ENCODE measurements around the gene FOXN3.

DNA sequence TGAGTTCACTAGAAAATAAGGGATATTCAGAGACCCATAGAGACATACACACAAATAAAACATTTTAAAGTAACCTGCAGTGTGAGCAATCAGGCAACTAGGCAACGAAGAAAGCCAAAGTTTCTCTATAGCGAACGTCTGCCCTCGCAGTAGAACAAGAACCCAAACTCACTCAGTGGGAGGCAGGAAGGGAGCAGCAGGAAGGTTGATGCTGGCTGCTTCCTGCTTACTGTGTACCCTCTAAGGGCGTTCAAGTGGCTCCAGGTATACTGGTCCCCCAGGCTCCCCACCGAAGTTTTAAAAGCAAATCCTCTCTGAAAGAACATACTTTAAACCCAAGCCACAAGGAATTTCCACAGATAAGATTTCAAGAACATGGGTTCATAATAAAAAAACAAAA, 249.3 kb downstream of the FOXN3 start:
- TF ChIP-seq SP1 (IDR thresholded peaks at IDR 0.05), result no peak
- no peak for TF ChIP-seq BHLHE40 (IDR thresholded peaks at IDR 0.05; ENCODE audit: borderline replicate concordance)
- no peak for TF ChIP-seq ZNF384 (IDR thresholded peaks at IDR 0.05)
- no peak for TF ChIP-seq FOXM1 (IDR thresholded peaks at IDR 0.05; ENCODE audit: borderline replicate concordance)
- TF ChIP-seq NFRKB (IDR thresholded peaks at IDR 0.05), result no peak
- no peak for TF ChIP-seq TARDBP (IDR thresholded peaks at IDR 0.05)
- no peak for TF ChIP-seq SUZ12 (IDR thresholded peaks at IDR 0.05)
